ENCODE data around the gene RPS13.
"Not testable (repeated sequence)": the region's sequence is repeated elsewhere in the genome, so short reads cannot be mapped to it uniquely, and the experiment has no call there.

The RPS13 gene

DNA sequence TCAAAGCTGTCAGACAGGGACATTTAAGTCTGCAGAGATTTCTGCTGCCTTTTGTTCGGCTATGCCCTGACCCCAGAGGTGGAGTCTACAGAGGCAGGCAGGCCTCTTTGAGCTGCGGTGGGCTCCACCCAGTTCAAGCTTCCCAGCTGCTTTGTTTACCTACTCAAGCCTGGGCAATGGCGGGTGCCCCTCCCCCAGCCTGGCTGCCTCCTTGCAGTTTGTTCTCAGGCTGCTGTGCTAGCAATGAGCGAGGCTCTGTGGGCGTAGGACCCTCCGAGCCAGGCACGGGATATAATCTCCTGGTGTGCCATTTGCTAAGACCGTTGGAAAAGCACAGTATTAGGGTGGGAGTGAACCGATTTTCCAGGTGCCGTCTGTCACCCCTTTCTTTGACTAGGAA lies 43.4 kb downstream of the RPS13 start:
- DNase-seq: not testable (repeated sequence)

GRCh38 chr11:17026487-17027082 lies 50.9 kb downstream of the RPS13 start:
- DNase-seq: no peak

DNA sequence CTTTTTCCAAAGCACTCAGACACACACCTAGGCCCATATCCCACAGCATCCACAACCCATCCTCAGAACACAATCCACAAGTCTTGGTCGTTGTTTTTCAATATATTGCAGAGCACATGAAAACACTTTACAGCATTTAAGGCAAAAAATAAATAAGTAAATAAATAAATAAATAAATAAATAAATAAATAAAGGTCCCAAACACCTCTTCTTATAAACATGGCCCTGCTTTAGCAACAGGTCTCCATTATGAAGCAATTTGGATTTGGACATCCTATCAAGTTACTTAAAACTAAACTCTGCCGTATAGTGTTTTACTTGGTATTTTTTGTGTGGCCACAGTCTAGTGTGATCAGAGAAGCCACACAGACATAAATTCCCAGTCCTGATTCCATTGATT lies 52.5 kb downstream of the RPS13 start:
- no peak for DNase-seq
